Activated gamma-delta T cell treated with Interleukin-2 at 50 U/mL for 16 hours (primary cell): ENCODE results near the gene SAMD11.

Source experiments
- DNase-seq: peaks from one replicate; pipeline ENCODE4 v3.0.0-alpha.2; 2020

SAMD11 gene

GRCh38 chr1:918843-919242 is 4.9 kb upstream of the SAMD11 start:
- DNase-seq: no peak

- no peak for DNase-seq
Measured at GRCh38 chr1:919271-919872, 4.4 kb upstream of the SAMD11 start.

GRCh38 chr1:920010-920409 is 3.7 kb upstream of the SAMD11 start:
- no peak for DNase-seq

- no peak for DNase-seq
Measured at GRCh38 chr1:920521-920920, 3.2 kb upstream of the SAMD11 start.

- peak; percentile 30 for DNase-seq
Measured at GRCh38 chr1:921011-921837, 2.5 kb upstream of the SAMD11 start.

GRCh38 chr1:923991-924655 is 400 bp downstream of the SAMD11 start:
- DNase-seq: no peak

GRCh38 chr1:924656-925560 is 1.2 kb downstream of the SAMD11 start:
- no peak for DNase-seq

- no peak for DNase-seq
Measured at GRCh38 chr1:925561-926421, 2.1 kb downstream of the SAMD11 start.

- DNase-seq: no peak
Measured at GRCh38 chr1:927234-927633, 3.5 kb downstream of the SAMD11 start.

GRCh38 chr1:927748-928147 is 4.0 kb downstream of the SAMD11 start:
- DNase-seq: no peak

- no peak for DNase-seq
Measured at GRCh38 chr1:928825-929661, 5.3 kb downstream of the SAMD11 start.

- no peak for DNase-seq
Measured at GRCh38 chr1:929712-930632, 6.2 kb downstream of the SAMD11 start.

- no peak for DNase-seq
Measured at GRCh38 chr1:930633-931138, 7.0 kb downstream of the SAMD11 start.

GRCh38 chr1:931380-932172 is 7.9 kb downstream of the SAMD11 start:
- no peak for DNase-seq

- DNase-seq: no peak
Measured at GRCh38 chr1:932173-932510, 8.4 kb downstream of the SAMD11 start.

GRCh38 chr1:932776-933602 is 9.3 kb downstream of the SAMD11 start:
- DNase-seq: no peak

GRCh38 chr1:933603-933940 is 9.8 kb downstream of the SAMD11 start:
- no peak for DNase-seq
